HepG2 (cell line): ENCODE data around the gene GORASP2. TPM values are rescaled to one million over a fixed set of nuclear protein-coding genes. Genes with fewer than 3 reads are reported as not detected.

ENCODE experiments used
- CENPX ChIP-seq: sonication (generic); formaldehyde crosslinking; IDR thresholded peaks from 2 replicates; pipeline ENCODE4 v1.9.0; 2021; ENCODE audit warnings: mild to moderate bottlenecking, missing genetic modification reagents, moderate library complexity
- FOXJ3 ChIP-seq: sonication (generic); formaldehyde crosslinking; IDR thresholded peaks from 2 replicates; pipeline ENCODE4 v1.4.0; 2020; ENCODE audit warnings: missing genetic modification reagents, mild to moderate bottlenecking, borderline replicate concordance
- GABPA ChIP-seq, 2 experiments: IDR thresholded peaks; 2 replicates each; pipeline ENCODE4 v1.6.1; 2011 to 2016; ENCODE audit warnings: low read depth in 2 of 2, low read length in 1 of 2, missing biosample characterization in 1 of 2, missing genetic modification characterization in 1 of 2
- JARID2 ChIP-seq: sonication (generic); formaldehyde crosslinking; IDR thresholded peaks from 2 replicates; pipeline ENCODE4 v1.8.1; 2023; ENCODE audit warnings: missing genetic modification reagents, inconsistent platforms; ENCODE audit not compliant: insufficient replicate concordance
- KAT7 ChIP-seq: IDR thresholded peaks from 2 replicates; pipeline ENCODE4 v1.6.1; 2018; ENCODE audit warnings: borderline replicate concordance, missing compliant biosample characterization
- KMT2B ChIP-seq: IDR thresholded peaks from 2 replicates; pipeline ENCODE4 v1.6.1; 2016; ENCODE audit warnings: missing genetic modification reagents, missing compliant biosample characterization
- MAF1 ChIP-seq: sonication (generic); formaldehyde crosslinking; IDR thresholded peaks from 2 replicates; pipeline ENCODE4 v1.5.0; 2020; ENCODE audit warnings: missing genetic modification reagents, borderline replicate concordance
- NCOR1 ChIP-seq: fragments of 200-600 bp; sonication (generic); IDR thresholded peaks from 2 replicates; pipeline ENCODE4 v1.7.0; 2017; ENCODE audit warnings: antibody characterized with exemption, low read length, borderline replicate concordance
- NFE2L2 ChIP-seq: fragments of 150-350 bp; IDR thresholded peaks from 2 replicates; pipeline ENCODE4 v1.6.1; 2014; ENCODE audit warnings: low read length
- SUZ12 ChIP-seq: fragments of 150-350 bp; IDR thresholded peaks from 2 replicates; pipeline ENCODE4 v1.6.1; 2014; ENCODE audit warnings: low read depth, low read length
- TEAD3 ChIP-seq: optimal IDR thresholded peaks from 2 replicates; pipeline ENCODE3; 2016; ENCODE audit warnings: borderline replicate concordance
- YEATS2 ChIP-seq: sonication (generic); formaldehyde crosslinking; IDR thresholded peaks from 2 replicates; pipeline ENCODE4 v1.4.0; 2020; ENCODE audit warnings: missing genetic modification reagents, borderline replicate concordance
- ZBTB42 ChIP-seq: sonication (generic); formaldehyde crosslinking; IDR thresholded peaks from 2 replicates; pipeline ENCODE4 v1.5.0; 2020; ENCODE audit warnings: mild to moderate bottlenecking, missing genetic modification reagents
- ZNF562 ChIP-seq: sonication (generic); formaldehyde crosslinking; IDR thresholded peaks from 2 replicates; pipeline ENCODE4 v1.8.0; 2022; ENCODE audit warnings: missing genetic modification reagents, borderline replicate concordance
- ZNF891 ChIP-seq: sonication (generic); formaldehyde crosslinking; IDR thresholded peaks from 2 replicates; pipeline ENCODE4 v1.5.0; 2020; ENCODE audit warnings: mild to moderate bottlenecking, missing genetic modification reagents
- ZSCAN25 ChIP-seq: sonication (generic); formaldehyde crosslinking; IDR thresholded peaks from 2 replicates; pipeline ENCODE4 v1.8.0; 2022; ENCODE audit warnings: mild to moderate bottlenecking, missing genetic modification reagents
- polyA plus RNA-seq, 8 experiments: library from polyadenylated mRNA; depleted of rRNA in 3 of 8; stranded (reverse) in 7 of 8; unstranded in 1 of 8; fragments of >200 nt; fragmentation: Illumina TruSeq in 4 of 8; extraction: Trizol in 4 of 8; gene quantifications; 2 replicates each; pipeline versions ENCODE4 v1.2.1 to v1.2.3, GENCODE V29; 2011 to 2016; ENCODE audit warnings: low read depth in 4 of 8, missing spikeins in 1 of 8, mixed read lengths in 1 of 8; ENCODE audit not compliant: insufficient read depth in 1 of 8
- total RNA-seq, 5 experiments: library from RNA; depleted of rRNA; stranded (reverse); fragments of >200 nt; fragmentation: Illumina TruSeq; extraction: Trizol; gene quantifications; 2 replicates each; pipeline ENCODE4 v1.2.3, GENCODE V29; 2016; ENCODE audit warnings: low read depth in 1 of 5
- TF ChIP-seq, protein P1 (sequence below): sonication (generic); formaldehyde crosslinking; IDR thresholded peaks from 2 replicates; pipeline ENCODE4 v1.4.0; 2020; ENCODE audit warnings: missing genetic modification reagents; ENCODE audit errors: not compliant biosample characterization
- TF ChIP-seq, protein P2 (sequence below): sonication (generic); formaldehyde crosslinking; IDR thresholded peaks from 2 replicates; pipeline ENCODE4 v1.5.0; 2020; ENCODE audit warnings: mild to moderate bottlenecking, missing genetic modification reagents, borderline replicate concordance
- TF ChIP-seq, protein P3 (sequence below): sonication (generic); formaldehyde crosslinking; IDR thresholded peaks from 2 replicates; pipeline ENCODE4 v1.4.0; 2020; ENCODE audit warnings: mild to moderate bottlenecking, missing genetic modification reagents
- TF ChIP-seq, protein P4 (sequence below): sonication (generic); formaldehyde crosslinking; IDR thresholded peaks from 2 replicates; pipeline ENCODE4 v1.5.0; 2020; ENCODE audit warnings: missing genetic modification reagents, mild to moderate bottlenecking, borderline replicate concordance

GORASP2 gene
- total and polyA plus RNA-seq, 2 of the 13 experiments (the other 11 are each of a cell fraction or from before 2014, with no cell fraction given) = 103 to 239 TPM

DNA sequence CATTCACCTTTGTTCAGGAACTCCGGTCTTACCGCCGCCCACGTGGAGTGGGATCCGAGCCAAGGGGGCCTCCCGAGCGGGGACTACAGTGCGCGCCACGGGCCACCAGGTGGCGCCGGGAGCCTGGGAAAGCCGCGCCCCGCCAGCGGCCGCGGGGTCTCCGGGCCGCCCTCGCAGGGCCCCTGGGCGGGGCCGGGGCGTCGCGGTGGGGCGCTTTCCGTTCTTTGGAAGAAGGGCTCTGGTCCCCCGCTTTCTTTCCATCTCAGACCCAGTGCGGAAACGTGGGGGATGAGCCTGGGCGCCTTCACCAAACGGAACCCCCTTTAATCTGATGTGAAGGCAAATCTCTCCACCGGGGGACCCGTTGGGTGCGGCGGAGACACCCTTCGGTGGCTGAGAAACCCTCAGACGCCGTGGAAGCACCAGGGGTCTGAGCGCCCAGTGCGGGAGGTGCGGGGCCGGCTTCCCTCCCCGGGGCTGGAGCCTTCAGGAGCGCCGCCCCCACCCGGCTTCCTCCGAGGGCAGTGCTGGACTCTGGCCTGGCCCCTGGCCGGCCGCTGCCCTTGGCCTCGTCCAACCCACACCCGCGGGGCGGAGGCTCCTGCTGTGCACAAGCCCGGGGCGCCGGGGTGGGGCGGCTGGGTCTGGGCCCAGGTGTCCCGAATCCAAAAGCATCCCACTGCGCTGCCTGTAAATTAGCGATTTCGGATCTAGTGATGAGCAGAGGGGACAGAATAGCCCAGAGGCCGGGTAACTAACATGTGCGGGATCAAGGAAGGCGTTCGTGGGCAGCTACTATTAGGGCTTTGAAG lies 44.6 kb downstream of the GORASP2 start (continued):
- TF ChIP-seq ZBTB42 (CRISPR knock-in tag) = no peak
- TF ChIP-seq, protein P1, sequence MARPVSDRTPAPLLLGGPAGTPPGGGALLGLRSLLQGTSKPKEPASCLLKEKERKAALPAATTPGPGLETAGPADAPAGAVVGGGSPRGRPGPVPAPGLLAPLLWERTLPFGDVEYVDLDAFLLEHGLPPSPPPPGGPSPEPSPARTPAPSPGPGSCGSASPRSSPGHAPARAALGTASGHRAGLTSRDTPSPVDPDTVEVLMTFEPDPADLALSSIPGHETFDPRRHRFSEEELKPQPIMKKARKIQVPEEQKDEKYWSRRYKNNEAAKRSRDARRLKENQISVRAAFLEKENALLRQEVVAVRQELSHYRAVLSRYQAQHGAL (CRISPR knock-in tag) = peak; percentile 90
- TF ChIP-seq TEAD3 (CRISPR knock-in tag) = peak; percentile 70
- TF ChIP-seq SUZ12 = no peak
- TF ChIP-seq KAT7 (CRISPR knock-in tag) = peak; percentile 92; the same call in 1 of the 2 replicates
- peak; percentile 59; the same call in 1 of the 2 replicates for TF ChIP-seq KMT2B
- TF ChIP-seq ZNF562 (CRISPR knock-in tag) = no peak
- TF ChIP-seq JARID2 (CRISPR knock-in tag) = no peak
- TF ChIP-seq, protein P2, sequence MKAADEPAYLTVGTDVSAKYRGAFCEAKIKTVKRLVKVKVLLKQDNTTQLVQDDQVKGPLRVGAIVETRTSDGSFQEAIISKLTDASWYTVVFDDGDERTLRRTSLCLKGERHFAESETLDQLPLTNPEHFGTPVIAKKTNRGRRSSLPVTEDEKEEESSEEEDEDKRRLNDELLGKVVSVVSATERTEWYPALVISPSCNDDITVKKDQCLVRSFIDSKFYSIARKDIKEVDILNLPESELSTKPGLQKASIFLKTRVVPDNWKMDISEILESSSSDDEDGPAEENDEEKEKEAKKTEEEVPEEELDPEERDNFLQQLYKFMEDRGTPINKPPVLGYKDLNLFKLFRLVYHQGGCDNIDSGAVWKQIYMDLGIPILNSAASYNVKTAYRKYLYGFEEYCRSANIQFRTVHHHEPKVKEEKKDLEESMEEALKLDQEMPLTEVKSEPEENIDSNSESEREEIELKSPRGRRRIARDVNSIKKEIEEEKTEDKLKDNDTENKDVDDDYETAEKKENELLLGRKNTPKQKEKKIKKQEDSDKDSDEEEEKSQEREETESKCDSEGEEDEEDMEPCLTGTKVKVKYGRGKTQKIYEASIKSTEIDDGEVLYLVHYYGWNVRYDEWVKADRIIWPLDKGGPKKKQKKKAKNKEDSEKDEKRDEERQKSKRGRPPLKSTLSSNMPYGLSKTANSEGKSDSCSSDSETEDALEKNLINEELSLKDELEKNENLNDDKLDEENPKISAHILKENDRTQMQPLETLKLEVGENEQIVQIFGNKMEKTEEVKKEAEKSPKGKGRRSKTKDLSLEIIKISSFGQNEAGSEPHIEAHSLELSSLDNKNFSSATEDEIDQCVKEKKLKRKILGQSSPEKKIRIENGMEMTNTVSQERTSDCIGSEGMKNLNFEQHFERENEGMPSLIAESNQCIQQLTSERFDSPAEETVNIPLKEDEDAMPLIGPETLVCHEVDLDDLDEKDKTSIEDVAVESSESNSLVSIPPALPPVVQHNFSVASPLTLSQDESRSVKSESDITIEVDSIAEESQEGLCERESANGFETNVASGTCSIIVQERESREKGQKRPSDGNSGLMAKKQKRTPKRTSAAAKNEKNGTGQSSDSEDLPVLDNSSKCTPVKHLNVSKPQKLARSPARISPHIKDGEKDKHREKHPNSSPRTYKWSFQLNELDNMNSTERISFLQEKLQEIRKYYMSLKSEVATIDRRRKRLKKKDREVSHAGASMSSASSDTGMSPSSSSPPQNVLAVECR (CRISPR knock-in tag) = peak; percentile 63; the same call in 1 of the 2 replicates
- TF ChIP-seq GABPA (IDR thresholded peaks at IDR 0.05; ENCODE audit: low read depth, low read length) = no peak
- no peak for TF ChIP-seq GABPA (CRISPR knock-in tag; IDR thresholded peaks at IDR 0.05; ENCODE audit: low read depth)
- peak; percentile 72 for TF ChIP-seq ZSCAN25 (CRISPR knock-in tag)
- TF ChIP-seq NFE2L2 = 0 out of 2 replicates have a peak, but pooled peaks have one; percentile 1
- TF ChIP-seq NCOR1 = peak; percentile 70; the same call in 1 of the 2 replicates
- TF ChIP-seq, protein P3, sequence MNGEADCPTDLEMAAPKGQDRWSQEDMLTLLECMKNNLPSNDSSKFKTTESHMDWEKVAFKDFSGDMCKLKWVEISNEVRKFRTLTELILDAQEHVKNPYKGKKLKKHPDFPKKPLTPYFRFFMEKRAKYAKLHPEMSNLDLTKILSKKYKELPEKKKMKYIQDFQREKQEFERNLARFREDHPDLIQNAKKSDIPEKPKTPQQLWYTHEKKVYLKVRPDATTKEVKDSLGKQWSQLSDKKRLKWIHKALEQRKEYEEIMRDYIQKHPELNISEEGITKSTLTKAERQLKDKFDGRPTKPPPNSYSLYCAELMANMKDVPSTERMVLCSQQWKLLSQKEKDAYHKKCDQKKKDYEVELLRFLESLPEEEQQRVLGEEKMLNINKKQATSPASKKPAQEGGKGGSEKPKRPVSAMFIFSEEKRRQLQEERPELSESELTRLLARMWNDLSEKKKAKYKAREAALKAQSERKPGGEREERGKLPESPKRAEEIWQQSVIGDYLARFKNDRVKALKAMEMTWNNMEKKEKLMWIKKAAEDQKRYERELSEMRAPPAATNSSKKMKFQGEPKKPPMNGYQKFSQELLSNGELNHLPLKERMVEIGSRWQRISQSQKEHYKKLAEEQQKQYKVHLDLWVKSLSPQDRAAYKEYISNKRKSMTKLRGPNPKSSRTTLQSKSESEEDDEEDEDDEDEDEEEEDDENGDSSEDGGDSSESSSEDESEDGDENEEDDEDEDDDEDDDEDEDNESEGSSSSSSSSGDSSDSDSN (CRISPR knock-in tag) = peak; percentile 98
- peak; percentile 53; the same call in 1 of the 2 replicates for TF ChIP-seq YEATS2
- TF ChIP-seq, protein P4, sequence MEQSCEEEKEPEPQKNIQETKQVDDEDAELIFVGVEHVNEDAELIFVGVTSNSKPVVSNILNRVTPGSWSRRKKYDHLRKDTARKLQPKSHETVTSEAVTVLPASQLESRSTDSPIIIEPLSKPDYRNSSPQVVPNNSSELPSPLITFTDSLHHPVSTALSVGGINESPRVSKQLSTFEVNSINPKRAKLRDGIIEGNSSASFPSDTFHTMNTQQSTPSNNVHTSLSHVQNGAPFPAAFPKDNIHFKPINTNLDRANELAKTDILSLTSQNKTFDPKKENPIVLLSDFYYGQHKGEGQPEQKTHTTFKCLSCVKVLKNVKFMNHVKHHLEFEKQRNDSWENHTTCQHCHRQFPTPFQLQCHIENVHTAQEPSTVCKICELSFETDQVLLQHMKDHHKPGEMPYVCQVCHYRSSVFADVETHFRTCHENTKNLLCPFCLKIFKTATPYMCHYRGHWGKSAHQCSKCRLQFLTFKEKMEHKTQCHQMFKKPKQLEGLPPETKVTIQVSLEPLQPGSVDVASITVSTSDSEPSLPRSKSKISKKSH (CRISPR knock-in tag) = peak; percentile 30; the same call in 1 of the 2 replicates
- peak; percentile 58 for TF ChIP-seq MAF1 (CRISPR knock-in tag)
- no peak; the same call in 1 of the 2 replicates for TF ChIP-seq ZNF891
- TF ChIP-seq CENPX (CRISPR knock-in tag) = no peak
- TF ChIP-seq FOXJ3 (CRISPR knock-in tag) = peak; percentile 17; the same call in 1 of the 2 replicates
